Brain microvascular endothelial cell (primary cell): ENCODE results near the gene DNAJB1.

ENCODE experiments used
- DNase-seq: peaks from one replicate; pipeline ENCODE4 v3.0.0-alpha.2; 2020
- H3K27ac ChIP-seq: fragments of 250-450 bp; sonication (Bioruptor Pico); 2 replicates; pipeline ENCODE4 v1.5.1; 2020; ENCODE audit warnings: mild to moderate bottlenecking, moderate library complexity
- H3K27me3 ChIP-seq: fragments of 250-450 bp; sonication (Bioruptor Pico); replicated peaks from 2 replicates; pipeline ENCODE4 v1.5.1; 2020; ENCODE audit warnings: mild to moderate bottlenecking
- H3K36me3 ChIP-seq: fragments of 250-450 bp; sonication (Bioruptor Pico); replicated peaks from 2 replicates; pipeline ENCODE4 v1.5.1; 2020; ENCODE audit warnings: mild to moderate bottlenecking
- H3K4me3 ChIP-seq: 2 replicates; pipeline ENCODE4 v1.5.1; 2011; ENCODE audit warnings: low read depth, mild to moderate bottlenecking, control low read depth, low read length, moderate library complexity
- in situ Hi-C: cut with HindIII; loops from 2 replicates; pipeline ENCODE4 v1.10.0; 2017; ENCODE audit warnings: low sequenced_read_pairs, low pct_ligation_motif_present
- TF ChIP-seq, protein P1 (sequence below): IDR thresholded peaks from 2 replicates; pipeline ENCODE4 v1.5.1; 2011; ENCODE audit warnings: low read depth, mild to moderate bottlenecking, moderate library complexity, low read length, control low read depth, inconsistent platforms; ENCODE audit errors: missing control alignments

Gene DNAJB1

DNA sequence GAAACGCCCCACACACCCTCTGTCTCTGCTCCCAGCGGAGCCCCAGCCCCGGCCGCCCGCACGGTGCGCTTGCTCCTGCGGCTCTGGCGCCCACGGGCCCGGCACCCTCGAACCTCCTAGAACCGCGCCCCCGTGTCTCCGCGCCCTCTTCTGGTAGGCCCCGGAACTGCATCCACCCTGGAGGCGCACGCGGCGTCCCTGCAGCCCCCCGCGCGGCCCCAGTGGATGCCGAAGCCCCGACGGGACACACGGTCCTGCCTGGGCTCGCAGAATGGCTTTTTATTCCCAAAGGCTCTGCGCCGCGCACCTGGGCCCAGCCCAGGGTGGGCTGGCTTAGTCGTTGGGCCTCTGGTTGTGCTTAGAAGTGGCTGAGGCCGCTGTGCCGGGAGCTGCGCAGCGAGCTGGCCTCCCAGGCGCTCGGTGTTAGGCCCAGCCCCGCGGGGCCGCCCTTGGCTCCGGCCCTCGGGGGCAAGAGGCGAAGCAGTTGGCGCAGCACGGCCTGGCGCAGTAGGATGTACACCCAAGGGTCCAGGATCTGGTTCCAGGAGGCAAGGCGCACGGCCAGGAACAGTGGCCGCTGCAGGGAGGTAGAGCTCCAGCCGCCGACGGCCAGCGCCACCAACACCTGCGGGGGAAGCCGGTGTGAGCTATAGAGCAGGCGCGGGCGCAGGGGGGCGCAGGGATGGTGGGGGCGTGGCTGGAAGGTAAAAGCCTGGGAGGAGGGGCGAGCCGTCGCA is 45.8 kb downstream of the DNAJB1 start:
- in situ Hi-C loops: no loop called here
- TF ChIP-seq, protein P1, sequence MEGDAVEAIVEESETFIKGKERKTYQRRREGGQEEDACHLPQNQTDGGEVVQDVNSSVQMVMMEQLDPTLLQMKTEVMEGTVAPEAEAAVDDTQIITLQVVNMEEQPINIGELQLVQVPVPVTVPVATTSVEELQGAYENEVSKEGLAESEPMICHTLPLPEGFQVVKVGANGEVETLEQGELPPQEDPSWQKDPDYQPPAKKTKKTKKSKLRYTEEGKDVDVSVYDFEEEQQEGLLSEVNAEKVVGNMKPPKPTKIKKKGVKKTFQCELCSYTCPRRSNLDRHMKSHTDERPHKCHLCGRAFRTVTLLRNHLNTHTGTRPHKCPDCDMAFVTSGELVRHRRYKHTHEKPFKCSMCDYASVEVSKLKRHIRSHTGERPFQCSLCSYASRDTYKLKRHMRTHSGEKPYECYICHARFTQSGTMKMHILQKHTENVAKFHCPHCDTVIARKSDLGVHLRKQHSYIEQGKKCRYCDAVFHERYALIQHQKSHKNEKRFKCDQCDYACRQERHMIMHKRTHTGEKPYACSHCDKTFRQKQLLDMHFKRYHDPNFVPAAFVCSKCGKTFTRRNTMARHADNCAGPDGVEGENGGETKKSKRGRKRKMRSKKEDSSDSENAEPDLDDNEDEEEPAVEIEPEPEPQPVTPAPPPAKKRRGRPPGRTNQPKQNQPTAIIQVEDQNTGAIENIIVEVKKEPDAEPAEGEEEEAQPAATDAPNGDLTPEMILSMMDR: peak; percentile 86
- no peak overlapping the region for H3K4me3 ChIP-seq
- H3K36me3 ChIP-seq: peaks cover 32% of the 10 kb centered on the region
- DNase-seq: no peak
- no peak overlapping the region for H3K27ac ChIP-seq
- H3K27me3 ChIP-seq: no peaks in the 10 kb centered on the region

GRCh38 chr19:14471436-14472187 is 46.6 kb downstream of the DNAJB1 start:
- Histone ChIP-seq H3K36me3 (peaks cover 36% of the 10 kb centered on the region), H3K27ac (no peak overlapping the region), H3K4me3 (no peak overlapping the region), H3K27me3 (no peaks in the 10 kb centered on the region)
- no peak for DNase-seq
- TF ChIP-seq, protein P1: no peak
- in situ Hi-C loops: no loop called here

- Histone ChIP-seq H3K36me3 (peaks cover 40% of the 10 kb centered on the region), H3K27me3 (no peaks in the 10 kb centered on the region)
Observed at GRCh38 chr19:14470031-14470876, 47.9 kb downstream of the DNAJB1 start.

GRCh38 chr19:14467816-14468215 is 50.4 kb downstream of the DNAJB1 start:
- TF ChIP-seq, protein P1: peak; percentile 28

More at GRCh38 chr19:14470031-14470876, 47.9 kb downstream of the DNAJB1 start:
- TF ChIP-seq, protein P1: no peak
- DNase-seq: no peak
- Histone ChIP-seq H3K4me3 (no peak overlapping the region), H3K27ac (no peak overlapping the region)
- in situ Hi-C loops: no loop called here

DNA sequence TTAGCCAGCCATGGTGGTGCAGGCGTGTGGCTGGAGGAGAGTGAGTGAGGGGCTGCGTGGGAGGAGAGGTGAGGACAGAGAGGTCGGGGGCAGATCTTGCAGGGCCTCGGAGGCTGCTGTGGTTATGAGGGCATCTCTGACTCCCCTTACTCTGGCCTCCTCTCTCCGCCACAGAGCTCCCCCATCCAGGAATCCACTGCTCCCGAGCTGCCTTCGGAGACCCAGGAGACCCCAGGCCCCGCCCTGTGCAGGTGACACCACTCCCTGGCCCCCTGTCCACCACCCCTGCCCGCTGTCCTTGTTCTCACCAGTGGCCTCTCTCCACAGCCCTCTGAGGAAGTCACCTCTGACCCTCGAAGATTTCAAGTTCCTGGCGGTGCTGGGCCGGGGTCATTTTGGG is 50.8 kb downstream of the DNAJB1 start:
- Histone ChIP-seq H3K4me3 (no peak overlapping the region), H3K27me3 (no peaks in the 10 kb centered on the region), H3K36me3 (peaks cover 61% of the 10 kb centered on the region), H3K27ac (no peak overlapping the region)
- in situ Hi-C loops: no loop called here
- TF ChIP-seq, protein P1: no peak
- DNase-seq: no peak

More at GRCh38 chr19:14467816-14468215, 50.4 kb downstream of the DNAJB1 start:
- no peak for DNase-seq
- H3K27ac ChIP-seq: no peak overlapping the region
- in situ Hi-C loops: no loop called here
- no peak overlapping the region for H3K4me3 ChIP-seq
- H3K36me3 ChIP-seq: peaks cover 57% of the 10 kb centered on the region
- no peaks in the 10 kb centered on the region for H3K27me3 ChIP-seq
